ENCODE measurements around the gene RSRP1.

GRCh38 chr1:25198663-25199252 is 48.5 kb downstream of the RSRP1 start:
- no peak for TF ChIP-seq EZH2 (IDR thresholded peaks at IDR 0.05; ENCODE audit: low read depth, unreplicated experiment)
- TF ChIP-seq CTCF (conservative IDR thresholded peaks at IDR 0.05; ENCODE audit: low read depth in 2 of 2), result no peak; a peak in 1 of 4 replicates
- TF ChIP-seq ETS1 (IDR thresholded peaks at IDR 0.05), result no peak
- TF ChIP-seq JUNB (IDR thresholded peaks at IDR 0.05; ENCODE audit: unreplicated experiment), result no peak
- TF ChIP-seq POLR2AphosphoS5 (IDR thresholded peaks at IDR 0.05; ENCODE audit: low read depth), result no peak
- no peak for TF ChIP-seq REST (IDR thresholded peaks at IDR 0.05; ENCODE audit: unreplicated experiment)
- no peak for TF ChIP-seq EZH2phosphoT487 (IDR thresholded peaks at IDR 0.05; ENCODE audit: unreplicated experiment)
- TF ChIP-seq CREB1 (CRISPR knock-in tag; IDR thresholded peaks at IDR 0.05; ENCODE audit: low read depth), result no peak
- TF ChIP-seq ZNF462 (CRISPR knock-in tag; IDR thresholded peaks at IDR 0.05), result no peak
- TF ChIP-seq STAT1 (IDR thresholded peaks at IDR 0.05; ENCODE audit: unreplicated experiment), result no peak
- no peak for TF ChIP-seq ZNF114 (CRISPR knock-in tag; IDR thresholded peaks at IDR 0.05)
